Measurements from ENCODE around the gene AFF3.

- TF ChIP-seq CTCF (IDR thresholded peaks at IDR 0.05; ENCODE audit: extremely low read depth in 1 of 2, insufficient read depth in 1 of 2, low read depth in 1 of 2, low read length in 2 of 2) (no peak), EZH2 (IDR thresholded peaks at IDR 0.05; ENCODE audit: borderline replicate concordance, low read depth, low read length, severe bottlenecking) (no peak), POLR2A (IDR thresholded peaks at IDR 0.05; ENCODE audit: low read depth, low read length) (no peak)
Measured at GRCh38 chr2:99948010-99948409, 194.4 kb downstream of the AFF3 start.
